GM10266 (cell line): Measurements from ENCODE around the gene AGMO.

Experiments used
- DNase-seq: peaks from one replicate; pipeline ENCODE4 v3.0.0; 2012; ENCODE audit errors: extremely low spot score
- CTCF ChIP-seq: IDR thresholded peaks from 2 replicates; pipeline ENCODE4 v1.5.1; 2012; ENCODE audit warnings: mild to moderate bottlenecking, low read depth; ENCODE audit not compliant: control insufficient read depth, insufficient read depth; ENCODE audit errors: missing control alignments

The AGMO gene

DNA sequence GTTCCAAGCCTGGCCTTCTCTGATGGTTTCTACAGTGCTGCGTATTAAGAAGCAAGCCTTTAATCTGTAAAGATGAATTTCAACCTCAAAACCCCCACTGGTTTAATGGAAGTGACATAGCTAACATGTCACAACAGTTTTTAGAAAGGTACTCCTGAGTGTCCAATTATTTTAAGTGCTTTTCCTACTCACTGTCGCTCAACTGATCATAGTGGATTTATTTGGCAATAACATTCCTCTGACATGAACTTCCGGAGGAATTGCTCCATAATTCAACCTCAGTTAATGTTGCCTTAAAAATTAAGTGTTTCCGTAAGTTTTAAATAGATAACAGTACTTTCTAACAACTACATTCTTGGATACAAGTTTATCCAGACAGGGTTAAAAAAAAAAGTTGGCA is 57.5 kb downstream of the AGMO start:
- no peak for TF ChIP-seq CTCF

DNA sequence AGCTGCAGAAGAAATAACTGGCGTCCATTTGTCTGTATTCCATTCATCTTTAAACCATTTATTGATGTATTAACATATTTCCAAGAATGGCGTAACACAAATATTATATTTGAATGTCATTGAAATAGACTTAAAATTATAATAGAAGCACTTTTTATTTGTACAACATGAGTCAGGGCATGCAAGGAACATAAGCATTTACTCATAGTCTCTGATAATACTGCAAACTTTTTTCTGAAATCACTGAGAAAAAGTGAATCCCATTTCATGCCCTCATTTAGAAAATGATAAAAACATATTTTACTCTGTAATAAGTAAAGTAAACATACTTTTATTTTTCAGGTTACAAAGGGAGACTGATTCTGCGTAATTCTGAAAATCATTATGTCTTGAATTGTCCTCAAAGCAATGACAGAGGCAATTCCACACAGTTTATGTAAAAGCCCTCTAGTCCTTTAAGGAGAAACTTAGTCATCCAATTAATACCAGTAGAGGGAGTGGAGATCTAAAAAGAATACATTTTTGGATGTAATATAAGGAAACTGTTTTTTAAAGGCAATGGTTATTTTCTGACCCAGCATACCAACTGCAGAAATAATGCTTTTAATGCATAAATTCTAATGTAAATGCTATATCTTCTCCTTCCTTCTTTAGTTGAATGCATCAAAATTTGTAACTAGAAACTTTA is 58.1 kb downstream of the AGMO start:
- no peak for TF ChIP-seq CTCF

More for the DNA sequence above, 57.5 kb downstream of the AGMO start:
- DNase-seq: no peak

GRCh38 chr7:15498465-15498864 is 63.4 kb downstream of the AGMO start:
- TF ChIP-seq CTCF: no peak
- no peak for DNase-seq

More for the DNA sequence above, 58.1 kb downstream of the AGMO start:
- no peak for DNase-seq

DNA sequence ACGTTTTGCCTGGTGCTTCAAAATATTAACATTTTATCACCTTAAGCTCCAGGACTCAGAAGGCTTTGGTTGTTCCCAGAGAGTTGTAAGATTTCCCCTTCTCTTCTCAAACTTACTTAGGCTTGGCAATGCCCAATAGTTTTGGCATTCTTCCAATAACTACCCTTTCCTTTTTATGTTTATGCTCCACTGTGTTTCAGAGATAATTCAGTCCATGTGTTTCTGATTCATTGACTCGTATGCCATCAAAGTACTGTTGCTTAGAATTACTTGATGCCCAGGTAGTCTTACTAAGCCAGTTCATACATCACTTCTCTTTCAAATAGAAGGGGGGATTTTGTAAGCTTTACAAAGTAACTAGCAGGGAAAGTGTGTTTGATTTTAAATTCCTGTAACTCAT is 66.6 kb downstream of the AGMO start:
- DNase-seq: no peak
- TF ChIP-seq CTCF: no peak

DNA sequence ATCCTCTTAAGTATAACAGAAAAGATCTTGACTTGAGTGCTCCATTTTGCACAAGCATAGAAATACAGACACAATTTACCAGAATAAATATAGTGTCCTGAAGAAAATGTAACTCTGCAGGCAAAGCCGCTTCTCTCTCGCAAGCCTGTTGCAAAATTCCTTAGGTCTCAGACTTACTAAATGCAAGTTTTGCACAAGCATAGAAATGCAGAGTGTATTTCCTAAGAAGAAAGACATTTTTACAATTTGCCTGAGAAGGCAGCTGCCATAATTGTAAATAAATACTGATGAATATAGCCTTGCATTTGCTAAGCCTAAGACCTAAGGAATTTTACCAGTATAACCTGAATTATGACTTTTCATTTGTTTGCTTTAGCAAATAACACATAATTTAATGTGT is 67.1 kb downstream of the AGMO start:
- DNase-seq: no peak
- TF ChIP-seq CTCF: no peak

GRCh38 chr7:15491361-15491760 is 70.5 kb downstream of the AGMO start:
- TF ChIP-seq CTCF: no peak
- DNase-seq: no peak

GRCh38 chr7:15490291-15490690 is 71.5 kb downstream of the AGMO start:
- TF ChIP-seq CTCF: no peak
- DNase-seq: no peak
